ENCODE results near the gene SPRY4. TPM values are rescaled to one million over a fixed set of nuclear protein-coding genes. Genes with fewer than 3 reads are reported as not detected.

The SPRY4 gene
- total and polyA plus RNA-seq, 2 of the 13 experiments (the other 11 are each of a cell fraction or from before 2014, with no cell fraction given) = 8.9 to 17.8 TPM

DNA sequence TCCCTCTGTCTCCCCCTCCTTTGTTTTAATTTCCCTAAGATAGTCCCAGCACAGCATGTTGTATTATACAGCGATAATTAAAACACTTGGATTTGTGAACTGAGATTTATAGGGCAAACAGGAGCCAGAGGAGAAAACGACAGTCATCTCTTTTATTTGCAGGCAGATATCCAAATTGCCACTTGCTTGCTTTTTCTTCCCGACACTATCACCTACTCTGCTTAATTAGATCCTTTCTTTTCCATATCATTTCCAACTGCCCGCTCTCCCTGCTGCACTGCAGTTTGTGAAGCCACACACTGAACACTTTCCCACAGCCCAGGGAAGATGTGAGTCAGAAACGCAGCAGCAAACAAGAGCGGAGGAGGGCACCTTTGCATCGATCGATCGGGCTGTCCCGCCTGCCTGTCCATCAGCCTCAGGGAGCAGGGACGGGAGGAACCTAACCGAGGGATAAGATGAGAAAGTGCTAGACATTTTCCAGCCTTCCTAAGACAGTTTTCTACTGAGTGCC is 35.8 kb upstream of the SPRY4 start (continued):
- TF ChIP-seq, protein P1, sequence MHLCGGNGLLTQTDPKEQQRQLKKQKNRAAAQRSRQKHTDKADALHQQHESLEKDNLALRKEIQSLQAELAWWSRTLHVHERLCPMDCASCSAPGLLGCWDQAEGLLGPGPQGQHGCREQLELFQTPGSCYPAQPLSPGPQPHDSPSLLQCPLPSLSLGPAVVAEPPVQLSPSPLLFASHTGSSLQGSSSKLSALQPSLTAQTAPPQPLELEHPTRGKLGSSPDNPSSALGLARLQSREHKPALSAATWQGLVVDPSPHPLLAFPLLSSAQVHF (CRISPR knock-in tag; IDR thresholded peaks at IDR 0.05) = no peak
- TF ChIP-seq HMG20A (CRISPR knock-in tag; IDR thresholded peaks at IDR 0.05; ENCODE audit: borderline replicate concordance) (peak; percentile 75), ZNF3 (CRISPR knock-in tag; IDR thresholded peaks at IDR 0.05) (peak; percentile 60; the same call in 1 of the 2 replicates), ZNF841 (CRISPR knock-in tag; IDR thresholded peaks at IDR 0.05; ENCODE audit: borderline replicate concordance) (no peak), RORA (CRISPR knock-in tag; IDR thresholded peaks at IDR 0.05) (no peak), ZMYM4 (CRISPR knock-in tag; IDR thresholded peaks at IDR 0.05) (peak; percentile 51), ZNF556 (CRISPR knock-in tag; IDR thresholded peaks at IDR 0.05; ENCODE audit: borderline replicate concordance) (peak; percentile 90; the same call in 1 of the 2 replicates)
- TF ChIP-seq, protein P2, sequence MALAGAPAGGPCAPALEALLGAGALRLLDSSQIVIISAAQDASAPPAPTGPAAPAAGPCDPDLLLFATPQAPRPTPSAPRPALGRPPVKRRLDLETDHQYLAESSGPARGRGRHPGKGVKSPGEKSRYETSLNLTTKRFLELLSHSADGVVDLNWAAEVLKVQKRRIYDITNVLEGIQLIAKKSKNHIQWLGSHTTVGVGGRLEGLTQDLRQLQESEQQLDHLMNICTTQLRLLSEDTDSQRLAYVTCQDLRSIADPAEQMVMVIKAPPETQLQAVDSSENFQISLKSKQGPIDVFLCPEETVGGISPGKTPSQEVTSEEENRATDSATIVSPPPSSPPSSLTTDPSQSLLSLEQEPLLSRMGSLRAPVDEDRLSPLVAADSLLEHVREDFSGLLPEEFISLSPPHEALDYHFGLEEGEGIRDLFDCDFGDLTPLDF (CRISPR knock-in tag; IDR thresholded peaks at IDR 0.05) = no peak

DNA sequence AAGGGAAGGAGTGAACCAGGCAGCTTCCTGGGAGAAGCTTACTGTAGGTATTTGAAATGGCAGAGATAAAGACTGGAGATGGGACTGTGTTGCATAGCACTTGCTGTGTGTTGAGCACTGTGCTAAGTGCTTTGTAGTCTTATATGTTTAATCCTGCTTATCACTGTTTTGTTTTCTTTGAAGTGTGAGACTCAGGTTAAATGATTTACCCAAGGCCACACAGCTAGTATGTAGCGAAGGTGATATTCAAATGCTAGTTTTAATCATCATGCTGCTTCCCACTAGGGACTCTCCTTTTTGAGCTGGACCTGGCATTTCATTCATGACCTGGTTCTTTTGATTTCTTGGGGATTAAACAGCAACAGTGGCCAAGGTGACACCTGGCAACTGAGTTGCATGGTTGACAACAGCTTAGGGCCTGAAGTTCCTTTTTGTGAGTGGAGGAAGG is 35.3 kb upstream of the SPRY4 start:
- ChIA-PET CTCF (ENCODE audit: low intra/inter-chr PET ratio, low total read pairs) (no interaction called here), POLR2A (interaction anchor here (0.8 to 5.2 kb wide), 7 partner anchors 11 to 80 kb away, joined by 3 to 122 read pairs (median 4); partner anchors contain the start of gene SPRY4)
- Histone ChIP-seq H3K4me1 (ENCODE audit: insufficient read depth, low read length) (peaks cover 90% of the 10 kb centered on the region), H2AFZ (ENCODE audit: low read length) (no peak overlapping the region), H3K9me3 (ENCODE audit: low read length) (no peaks in the 10 kb centered on the region), H3K4me2 (ENCODE audit: low read depth, low read length) (peak overlapping the region; percentile 84), H3K79me2 (ENCODE audit: insufficient read depth, low read length) (peaks cover 47% of the 10 kb centered on the region), H3K36me3 (replicated peaks in 1 of 2; ENCODE audit: control insufficient read depth in 1 of 2, insufficient read depth in 2 of 2, low read length in 2 of 2) (no peaks in the 10 kb centered on the region), H3K27ac (ENCODE audit: extremely low read length, insufficient read depth, low read length) (peak overlapping the region; percentile 74), H3K9ac (ENCODE audit: insufficient read depth, low read depth, low read length) (peak overlapping the region; percentile 67), H3K4me3 (replicated peaks in 1 of 3; ENCODE audit: insufficient read depth in 1 of 3, low read depth in 2 of 3, low read length in 3 of 3) (peak overlapping the region; percentile 24 to 47 (median 32); a peak in 3 of 6 replicates), H3K27me3 (ENCODE audit: control insufficient read depth in 1 of 2, insufficient read depth in 2 of 2, low read length in 2 of 2) (no peaks in the 10 kb centered on the region; a peak in 1 of 5 replicates), H4K20me1 (ENCODE audit: insufficient read depth, low read length) (no peaks in the 10 kb centered on the region)
- DNase-seq (ENCODE audit: low spot score) (peak; percentile 76), FAIRE-seq (peak; percentile 85), ATAC-seq (peak; percentile 20)
- in situ Hi-C loops (cut with HindIII; ENCODE audit: extremely low pct_ligation_motif_present, low pct_unique_long_range_greater_than_20kb) (loop anchor here (5.0 kb wide), 1 partner anchor 33 kb away; the partner anchor contains the start of gene SPRY4), intact Hi-C loops (cut with micrococcal nuclease; ENCODE audit: unreplicated experiment) (loop anchor here (5.0 kb wide), 1 partner anchor 193 kb away; no protein-coding TSS in a partner anchor)
- 7% methylated on average over 1 of the region's 1 CpG for WGBS (ENCODE audit: low lambda C conversion rate)
- BruUV-seq (replicated peaks) = no TSS peak
- TF ChIP-seq, protein P3, sequence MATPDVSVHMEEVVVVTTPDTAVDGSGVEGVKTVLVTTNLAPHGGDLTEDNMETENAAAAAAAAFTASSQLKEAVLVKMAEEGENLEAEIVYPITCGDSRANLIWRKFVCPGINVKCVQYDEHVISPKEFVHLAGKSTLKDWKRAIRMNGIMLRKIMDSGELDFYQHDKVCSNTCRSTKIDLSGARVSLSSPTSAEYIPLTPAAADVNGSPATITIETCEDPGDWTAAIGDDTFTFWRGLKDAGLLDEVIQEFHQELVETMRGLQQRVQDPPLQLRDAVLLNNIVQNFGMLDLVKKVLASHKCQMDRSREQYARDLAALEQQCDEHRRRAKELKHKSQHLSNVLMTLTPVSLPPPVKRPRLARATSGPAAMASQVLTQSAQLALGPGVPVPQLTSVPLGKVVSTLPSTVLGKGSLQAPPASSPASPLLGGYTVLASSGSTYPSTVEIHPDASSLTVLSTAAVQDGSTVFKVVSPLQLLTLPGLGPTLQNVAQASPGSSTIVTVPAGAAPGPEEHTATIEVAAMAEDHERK (CRISPR knock-in tag; IDR thresholded peaks at IDR 0.05; ENCODE audit: low read depth) = no peak
- TF ChIP-seq TAF1 (CRISPR knock-in tag; IDR thresholded peaks at IDR 0.05) = peak; percentile 24; the same call in 1 of the 2 replicates
- no peak for TF ChIP-seq NFYB (CRISPR knock-in tag; IDR thresholded peaks at IDR 0.05)
- no peak for TF ChIP-seq MAZ (IDR thresholded peaks at IDR 0.05; ENCODE audit: borderline replicate concordance, low read depth, low read length)
- TF ChIP-seq MAZ (CRISPR knock-in tag; IDR thresholded peaks at IDR 0.05; ENCODE audit: low read depth) = no peak
- no peak for TF ChIP-seq ZNF530 (CRISPR knock-in tag; IDR thresholded peaks at IDR 0.05; ENCODE audit: low read depth)
- TF ChIP-seq, protein P4, sequence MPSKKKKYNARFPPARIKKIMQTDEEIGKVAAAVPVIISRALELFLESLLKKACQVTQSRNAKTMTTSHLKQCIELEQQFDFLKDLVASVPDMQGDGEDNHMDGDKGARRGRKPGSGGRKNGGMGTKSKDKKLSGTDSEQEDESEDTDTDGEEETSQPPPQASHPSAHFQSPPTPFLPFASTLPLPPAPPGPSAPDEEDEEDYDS (CRISPR knock-in tag; IDR thresholded peaks at IDR 0.05) = peak; percentile 71; the same call in 1 of the 2 replicates
- no peak for TF ChIP-seq GTF3A (CRISPR knock-in tag; conservative IDR thresholded peaks at IDR 0.05)
- no peak for TF ChIP-seq ISL2 (CRISPR knock-in tag; IDR thresholded peaks at IDR 0.05)
- 0 out of 2 replicates have a peak, but pooled peaks have one; percentile 51 for TF ChIP-seq KLF11 (CRISPR knock-in tag; IDR thresholded peaks at IDR 0.05)
- no peak for TF ChIP-seq NR2C2 (CRISPR knock-in tag; IDR thresholded peaks at IDR 0.05; ENCODE audit: borderline replicate concordance)
- TF ChIP-seq ZNF891 (CRISPR knock-in tag; IDR thresholded peaks at IDR 0.05) = no peak
- 0 out of 2 replicates have a peak, but pooled peaks have one; percentile 6 for TF ChIP-seq NCOR1 (IDR thresholded peaks at IDR 0.05; ENCODE audit: borderline replicate concordance, low read length)

All from HepG2 (cell line).